Heart right ventricle (tissue), 16 donors: ENCODE measurements around the gene KCNN3. TPM values are rescaled to one million over a fixed set of nuclear protein-coding genes. Genes with fewer than 3 reads are reported as not detected.
A peak's percentile ranks its signal among the peaks of the same experiment; 100 is the strongest.

Source experiments
- ATAC-seq, 8 donors: fragments of 200-7000 bp; cut with Tn5 transposase; one replicate each; pipeline ENCODE4 v1.9.1; 2020; ENCODE audit warnings: mild to moderate bottlenecking in 8 of 8, moderate library complexity in 8 of 8, moderate number of reproducible peaks in 1 of 8
- DNase-seq, 2 donors: peaks; one replicate each; pipeline ENCODE4 v3.0.0-alpha.2; 2020
- H3K27ac ChIP-seq, 10 donors: fragments of 200-600 bp; sonication (generic) in 2 of 10; one replicate each; pipeline versions ENCODE4 v1.5.0 to v1.8.0; 2020 to 2022; ENCODE audit warnings: mild to moderate bottlenecking in 3 of 10
- H3K27me3 ChIP-seq, 7 donors: fragments of 200-600 bp; one replicate each; pipeline ENCODE4 v1.8.0; 2021 to 2022; ENCODE audit warnings: mild to moderate bottlenecking in 2 of 7
- H3K36me3 ChIP-seq, 9 donors: fragments of 200-600 bp; sonication (generic) in 1 of 9; one replicate each; pipeline versions ENCODE4 v1.5.0 to v1.8.0; 2020 to 2022; ENCODE audit warnings: mild to moderate bottlenecking in 2 of 9
- H3K4me1 ChIP-seq, 9 donors: fragments of 200-600 bp; sonication (generic) in 1 of 9; one replicate each; pipeline versions ENCODE4 v1.5.0 to v1.8.0; 2020 to 2022; ENCODE audit warnings: mild to moderate bottlenecking in 4 of 9
- H3K4me3 ChIP-seq, 10 donors: fragments of 200-600 bp; sonication (generic) in 2 of 10; one replicate each; pipeline versions ENCODE4 v1.5.0 to v1.8.0; 2020 to 2022; ENCODE audit warnings: mild to moderate bottlenecking in 7 of 10, moderate library complexity in 2 of 10
- H3K9me3 ChIP-seq, 11 donors: fragments of 200-600 bp in 10 of 11; sonication (generic) in 2 of 11; one replicate each; pipeline versions ENCODE4 v1.5.0 to v1.8.0; 2013 to 2022; ENCODE audit warnings: mild to moderate bottlenecking in 2 of 11, control low read depth in 1 of 11, moderate library complexity in 1 of 11
- WGBS, 2 donors: extraction: QIAGEN DNeasy Blood & Tissue Kit; methylation state at CpG; one replicate each; pipeline ENCODE4 v1.1.7; 2013; ENCODE audit warnings: inconsistent platforms in 1 of 2; 5-methylcytosine and 5-hydroxymethylcytosine counted together
- intact Hi-C, 10 donors: fragments of 100-400 bp; cut with DNase I; formaldehyde crosslinking; loops; one replicate each; pipeline versions ENCODE4 v1.11.1 to v1.14.2; 2022
- polyA plus RNA-seq, 2 donors: library from polyadenylated mRNA; stranded (reverse); fragments of 200-250 nt; gene quantifications; one replicate each; pipeline ENCODE4 v1.2.3, GENCODE V29; 2013
- total RNA-seq, 10 donors: library from RNA; stranded (reverse); fragmentation: NEBNext Ultra II Directional in 3 of 10; extraction: Animal tissue kit (Norgen Biotek cat#: 25700) in 3 of 10; gene quantifications; one replicate each; pipeline versions ENCODE4 v1.2.1 to v1.2.4, GENCODE V29; 2021 to 2023
- TF ChIP-seq, protein P1 (sequence below), 9 donors: fragments of 200-600 bp; sonication (generic) in 2 of 9; IDR thresholded peaks; one replicate each; pipeline versions ENCODE4 v1.5.0 to v1.8.0; 2021 to 2022; ENCODE audit warnings: antibody characterized with exemption in 9 of 9, mild to moderate bottlenecking in 5 of 9, moderate library complexity in 1 of 9
- donor health status: Arrhythmogenic right ventricular cardiomyopathy.
- donor health status: ischemic (EF 13 %, LVEDD 7.1; RV severe dilation, severe dysfunction).
- donor health status: healthy with polysubstance abuse.
- donor health status: DM: no; HTN: yes; CAD: no.
- donor health status: DM: no; HTN: no; CAD: no.
- donor health status: ischemic (EF 25% LVEDD 6.9; RV normal size, moderate dysfunction).
- donor health status: ischemic (EF 25% LVEDD 5.7; RV mildly dilated, moderate dysfunction).
- donor health status: healthy.
- donor health status: DM: yes; HTN: yes; CAD: no.
- donor health status: Ischemic cardiomyopathy.
- donor health status: ischemic (EF 35%, LVEDD 5.7; RV mildly dilated, moderate dysfunction).
- donor health status: nonischemic (EF 11% LVEDD 7.7; RV severe dilation, severe dysfunction).
- donor health status: DM: yes; HTN: yes; CAD: no.
- donor health status: PGD.
- donor health status: ischemic (EF 29% LVEDD 5.4; RV normal size, mild dysfunction).
- donor health status: nonischemic (EF 23%, LVEDD 6.1; RV moderate dilation, normal function).

KCNN3 gene
- total and polyA plus RNA-seq, 12 donors: 0.17 to 5.9 (median 2.6) TPM

DNA sequence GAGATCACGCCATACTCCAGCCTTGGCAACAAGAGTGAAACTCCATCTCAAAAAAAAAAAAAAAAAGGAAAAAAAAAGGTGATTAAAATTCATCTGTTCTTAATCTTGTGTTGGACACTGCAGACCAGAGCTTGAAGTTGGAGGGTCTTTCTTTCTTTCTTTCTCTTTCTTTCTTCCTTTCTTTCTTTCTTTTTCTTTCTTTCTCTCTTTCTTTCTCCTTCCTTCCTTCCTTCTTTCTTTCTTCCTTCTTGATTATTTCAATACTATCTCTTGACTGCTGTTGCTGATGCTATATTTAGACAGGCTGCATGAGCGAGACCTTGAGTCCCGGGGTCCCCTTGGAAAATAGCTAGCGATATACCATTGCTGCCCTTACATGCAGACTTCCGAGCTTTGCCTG, 154.7 kb downstream of the KCNN3 start:
- no peak for ATAC-seq
- H3K4me3 ChIP-seq: no peak overlapping the region
- H3K36me3 ChIP-seq: peaks cover 0 to 16% (median 0%) of the 10 kb centered on the region in 9 donors
- no peak overlapping the region for H3K27ac ChIP-seq
- 61 to 70% methylated on average over 5 of the region's 5 CpGs for WGBS, 2 donors
- no peaks in the 10 kb centered on the region for H3K9me3 ChIP-seq
- peaks cover 0 to 37% (median 19%) of the 10 kb centered on the region in 9 donors for H3K4me1 ChIP-seq
- TF ChIP-seq, protein P1, sequence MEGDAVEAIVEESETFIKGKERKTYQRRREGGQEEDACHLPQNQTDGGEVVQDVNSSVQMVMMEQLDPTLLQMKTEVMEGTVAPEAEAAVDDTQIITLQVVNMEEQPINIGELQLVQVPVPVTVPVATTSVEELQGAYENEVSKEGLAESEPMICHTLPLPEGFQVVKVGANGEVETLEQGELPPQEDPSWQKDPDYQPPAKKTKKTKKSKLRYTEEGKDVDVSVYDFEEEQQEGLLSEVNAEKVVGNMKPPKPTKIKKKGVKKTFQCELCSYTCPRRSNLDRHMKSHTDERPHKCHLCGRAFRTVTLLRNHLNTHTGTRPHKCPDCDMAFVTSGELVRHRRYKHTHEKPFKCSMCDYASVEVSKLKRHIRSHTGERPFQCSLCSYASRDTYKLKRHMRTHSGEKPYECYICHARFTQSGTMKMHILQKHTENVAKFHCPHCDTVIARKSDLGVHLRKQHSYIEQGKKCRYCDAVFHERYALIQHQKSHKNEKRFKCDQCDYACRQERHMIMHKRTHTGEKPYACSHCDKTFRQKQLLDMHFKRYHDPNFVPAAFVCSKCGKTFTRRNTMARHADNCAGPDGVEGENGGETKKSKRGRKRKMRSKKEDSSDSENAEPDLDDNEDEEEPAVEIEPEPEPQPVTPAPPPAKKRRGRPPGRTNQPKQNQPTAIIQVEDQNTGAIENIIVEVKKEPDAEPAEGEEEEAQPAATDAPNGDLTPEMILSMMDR (IDR thresholded peaks at IDR 0.05): no peak
- no peaks in the 10 kb centered on the region for H3K27me3 ChIP-seq
- DNase-seq: no peak
- intact Hi-C loops: no loop called here

DNA sequence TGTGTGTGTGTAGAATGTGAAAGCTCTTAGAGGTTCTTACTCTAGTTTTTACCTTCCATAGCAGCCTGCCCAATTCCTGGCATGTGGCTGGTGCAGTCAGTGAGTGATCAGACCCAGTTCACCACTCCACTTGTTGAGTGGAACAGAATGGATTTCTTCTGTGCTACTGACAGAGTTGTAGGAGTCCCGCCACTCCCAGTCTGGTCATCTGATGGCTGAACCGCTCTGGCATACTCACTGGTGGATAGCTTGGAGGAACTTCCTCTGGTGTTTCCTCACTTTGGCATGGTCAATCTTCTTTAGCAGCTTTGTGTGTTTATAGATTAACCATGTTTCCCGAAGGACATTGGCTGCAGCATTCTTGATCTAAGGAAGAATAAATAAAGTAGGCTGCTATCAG, 155.4 kb downstream of the KCNN3 start:
- Histone ChIP-seq H3K4me3 (no peak overlapping the region), H3K27me3 (no peaks in the 10 kb centered on the region), H3K27ac (no peak overlapping the region), H3K4me1 (peaks cover 0 to 32% (median 19%) of the 10 kb centered on the region in 9 donors), H3K36me3 (peaks cover 0 to 17% (median 0%) of the 10 kb centered on the region in 9 donors), H3K9me3 (no peaks in the 10 kb centered on the region)
- 61 to 65% methylated on average over 3 of the region's 3 CpGs for WGBS, 2 donors
- DNase-seq (no peak), ATAC-seq (peak in 5 of 8 donors; percentile 21 to 58 (median 51))
- intact Hi-C loops: no loop called here
- TF ChIP-seq, protein P1 (IDR thresholded peaks at IDR 0.05): no peak

DNA sequence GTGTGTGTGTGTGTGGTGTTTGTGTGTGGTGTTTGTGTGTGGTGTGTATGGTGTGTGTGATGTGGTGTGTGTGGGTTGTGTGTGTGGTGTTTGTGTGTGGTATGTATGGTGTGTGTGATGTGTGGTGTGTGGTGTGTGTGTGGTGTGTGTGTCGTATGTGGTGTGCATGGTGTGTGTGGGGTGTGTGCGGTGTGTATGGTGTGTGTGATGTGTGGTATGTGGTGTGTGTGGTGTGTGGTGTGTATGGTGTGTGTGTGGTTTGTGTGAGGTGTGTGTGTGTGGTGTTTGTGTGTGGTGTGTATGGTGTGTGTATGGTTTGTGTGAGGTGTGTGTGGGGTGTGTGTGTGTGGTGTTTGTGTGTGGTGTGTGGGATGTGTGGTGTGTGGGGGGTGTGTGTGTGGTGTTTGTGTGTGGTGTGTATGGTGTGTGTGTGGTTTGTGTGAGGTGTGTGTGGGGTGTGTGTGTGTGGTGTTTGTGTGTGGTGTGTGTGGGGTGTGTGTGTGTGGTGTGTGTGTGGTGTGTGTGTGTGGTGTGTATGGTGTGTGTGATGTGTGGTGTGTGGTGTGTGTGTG, 155.9 kb downstream of the KCNN3 start:
- TF ChIP-seq, protein P1 (IDR thresholded peaks at IDR 0.05): no peak
- Histone ChIP-seq H3K36me3 (peaks cover 0 to 22% (median 0%) of the 10 kb centered on the region in 9 donors), H3K4me1 (peaks cover 0 to 32% (median 19%) of the 10 kb centered on the region in 9 donors), H3K27ac (no peak overlapping the region), H3K27me3 (no peaks in the 10 kb centered on the region), H3K4me3 (no peak overlapping the region), H3K9me3 (no peaks in the 10 kb centered on the region)
- intact Hi-C loops: no loop called here
- DNase-seq: no peak
- peak in 1 of 8 donors; percentile 58 for ATAC-seq
- 78 to 88% methylated on average over 2 of the region's 2 CpGs for WGBS, 2 donors

DNA sequence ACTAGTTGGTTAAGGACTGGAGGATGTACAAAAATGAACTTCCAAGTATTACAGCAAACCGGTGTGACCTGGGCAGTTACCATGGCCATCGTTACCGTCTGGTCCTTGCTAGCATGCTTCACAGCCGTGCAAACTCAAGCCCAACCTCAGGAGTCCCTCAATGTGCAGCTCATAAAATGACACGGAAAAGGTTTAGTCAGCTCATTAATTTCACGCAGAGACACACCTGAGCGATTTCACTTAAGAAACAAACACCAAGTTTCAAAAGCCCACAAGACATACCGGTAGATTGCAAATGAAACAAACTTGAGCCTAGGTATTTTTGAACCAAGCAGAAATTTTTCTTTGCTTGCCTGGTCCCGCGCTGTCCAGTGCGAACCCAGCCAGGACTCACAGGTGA, 157.1 kb downstream of the KCNN3 start:
- no peaks in the 10 kb centered on the region for H3K27me3 ChIP-seq
- intact Hi-C loops: no loop called here
- no peak overlapping the region for H3K4me3 ChIP-seq
- peaks cover 0 to 27% (median 0%) of the 10 kb centered on the region in 9 donors for H3K36me3 ChIP-seq
- ATAC-seq (no peak), DNase-seq (no peak)
- no peaks in the 10 kb centered on the region for H3K9me3 ChIP-seq
- no peak overlapping the region for H3K27ac ChIP-seq
- TF ChIP-seq, protein P1 (IDR thresholded peaks at IDR 0.05): no peak
- H3K4me1 ChIP-seq: peaks cover 0 to 32% (median 19%) of the 10 kb centered on the region in 9 donors
- 95 to 96% methylated on average over 11 of the region's 11 CpGs for WGBS, 2 donors
